HepG2 (cell line): Measurements from ENCODE around the gene PROC. TPM values are rescaled to one million over a fixed set of nuclear protein-coding genes. Genes with fewer than 3 reads are reported as not detected.

Source experiments
- BRCA1 ChIP-seq: sonication (generic); formaldehyde crosslinking; IDR thresholded peaks from 2 replicates; pipeline ENCODE4 v1.4.0; 2020; ENCODE audit warnings: missing genetic modification reagents
- CREM ChIP-seq, 2 experiments: sonication (generic) in 1 of 2; formaldehyde crosslinking in 1 of 2; IDR thresholded peaks; 2 replicates each; pipeline versions ENCODE4 v1.4.0 to v1.6.1; 2016 to 2020; ENCODE audit warnings: antibody characterized with exemption in 1 of 2, mild to moderate bottlenecking in 1 of 2, missing genetic modification reagents in 1 of 2
- HOXA9 ChIP-seq: sonication (generic); formaldehyde crosslinking; IDR thresholded peaks from 2 replicates; pipeline ENCODE4 v1.8.1; 2022; ENCODE audit warnings: missing genetic modification reagents, mild to moderate bottlenecking, moderate library complexity, borderline replicate concordance
- MXD1 ChIP-seq: sonication (generic); formaldehyde crosslinking; IDR thresholded peaks from 2 replicates; pipeline ENCODE4 v1.4.0; 2020; ENCODE audit warnings: mild to moderate bottlenecking, missing genetic modification reagents
- PCBP2 ChIP-seq: fragments of 200-400 bp; formaldehyde crosslinking; optimal IDR thresholded peaks from 2 replicates; pipeline ENCODE3; 2018; ENCODE audit warnings: low read length, low read depth; ENCODE audit not compliant: poor library complexity, severe bottlenecking
- REPIN1 ChIP-seq: sonication (generic); formaldehyde crosslinking; IDR thresholded peaks from 2 replicates; pipeline ENCODE4 v1.8.0; 2022; ENCODE audit warnings: missing genetic modification reagents, low read depth, mild to moderate bottlenecking, borderline replicate concordance
- SAFB2 ChIP-seq: sonication (generic); formaldehyde crosslinking; IDR thresholded peaks from 2 replicates; pipeline ENCODE4 v1.5.1; 2020; ENCODE audit warnings: missing genetic modification reagents, low read depth, mild to moderate bottlenecking, borderline replicate concordance
- SNAPC2 ChIP-seq: sonication (generic); formaldehyde crosslinking; IDR thresholded peaks from 2 replicates; pipeline ENCODE4 v1.8.1; 2022; ENCODE audit warnings: mild to moderate bottlenecking, missing genetic modification reagents
- SOX5 ChIP-seq: IDR thresholded peaks from 2 replicates; pipeline ENCODE4 v1.6.1; 2016; ENCODE audit warnings: borderline replicate concordance
- STAT5B ChIP-seq: sonication (generic); formaldehyde crosslinking; IDR thresholded peaks from 2 replicates; pipeline ENCODE4 v1.4.0; 2020; ENCODE audit warnings: missing genetic modification reagents
- TBX2 ChIP-seq: sonication (generic); formaldehyde crosslinking; IDR thresholded peaks from 2 replicates; pipeline ENCODE4 v1.5.0; 2020; ENCODE audit warnings: missing genetic modification reagents, mild to moderate bottlenecking, borderline replicate concordance
- TRAFD1 ChIP-seq: sonication (generic); formaldehyde crosslinking; IDR thresholded peaks from 2 replicates; pipeline ENCODE4 v1.5.1; 2020; ENCODE audit warnings: missing genetic modification reagents, mild to moderate bottlenecking, borderline replicate concordance
- ZBTB14 ChIP-seq: sonication (generic); formaldehyde crosslinking; IDR thresholded peaks from 2 replicates; pipeline ENCODE4 v1.4.0; 2020; ENCODE audit warnings: missing genetic modification reagents
- ZBTB26 ChIP-seq: IDR thresholded peaks from 2 replicates; pipeline ENCODE4 v1.6.1; 2016; ENCODE audit warnings: missing compliant biosample characterization, missing genetic modification reagents, borderline replicate concordance
- ZFY ChIP-seq: sonication (generic); formaldehyde crosslinking; IDR thresholded peaks from 2 replicates; pipeline ENCODE4 v1.4.0; 2020; ENCODE audit warnings: missing genetic modification reagents
- ZNF251 ChIP-seq: sonication (generic); formaldehyde crosslinking; IDR thresholded peaks from 2 replicates; pipeline ENCODE4 v1.9.0; 2021; ENCODE audit warnings: mild to moderate bottlenecking, missing genetic modification reagents
- ZNF383 ChIP-seq: sonication (generic); formaldehyde crosslinking; IDR thresholded peaks from 2 replicates; pipeline ENCODE4 v1.4.0; 2020; ENCODE audit warnings: missing genetic modification reagents, mild to moderate bottlenecking, borderline replicate concordance
- ZNF562 ChIP-seq: sonication (generic); formaldehyde crosslinking; IDR thresholded peaks from 2 replicates; pipeline ENCODE4 v1.8.0; 2022; ENCODE audit warnings: missing genetic modification reagents, borderline replicate concordance
- ZNF773 ChIP-seq: sonication (generic); formaldehyde crosslinking; IDR thresholded peaks from 2 replicates; pipeline ENCODE4 v1.4.0; 2020; ENCODE audit warnings: missing genetic modification reagents, borderline replicate concordance
- ZSCAN25 ChIP-seq: sonication (generic); formaldehyde crosslinking; IDR thresholded peaks from 2 replicates; pipeline ENCODE4 v1.8.0; 2022; ENCODE audit warnings: mild to moderate bottlenecking, missing genetic modification reagents
- polyA plus RNA-seq, 8 experiments: library from polyadenylated mRNA; depleted of rRNA in 3 of 8; stranded (reverse) in 7 of 8; unstranded in 1 of 8; fragments of >200 nt; fragmentation: Illumina TruSeq in 4 of 8; extraction: Trizol in 4 of 8; gene quantifications; 2 replicates each; pipeline versions ENCODE4 v1.2.1 to v1.2.3, GENCODE V29; 2011 to 2016; ENCODE audit warnings: low read depth in 4 of 8, missing spikeins in 1 of 8, mixed read lengths in 1 of 8; ENCODE audit not compliant: insufficient read depth in 1 of 8
- total RNA-seq, 5 experiments: library from RNA; depleted of rRNA; stranded (reverse); fragments of >200 nt; fragmentation: Illumina TruSeq; extraction: Trizol; gene quantifications; 2 replicates each; pipeline ENCODE4 v1.2.3, GENCODE V29; 2016; ENCODE audit warnings: low read depth in 1 of 5
- TF ChIP-seq, protein P1 (sequence below): conservative IDR thresholded peaks from 2 replicates; pipeline ENCODE4 v1.6.1; 2018; ENCODE audit warnings: missing genetic modification reagents
- TF ChIP-seq, protein P2 (sequence below): sonication (generic); formaldehyde crosslinking; IDR thresholded peaks from 2 replicates; pipeline ENCODE4 v1.4.0; 2020; ENCODE audit warnings: missing genetic modification reagents

PROC gene
- total and polyA plus RNA-seq, 2 of the 13 experiments (the other 11 are each of a cell fraction or from before 2014, with no cell fraction given), result 134 to 185 TPM

DNA sequence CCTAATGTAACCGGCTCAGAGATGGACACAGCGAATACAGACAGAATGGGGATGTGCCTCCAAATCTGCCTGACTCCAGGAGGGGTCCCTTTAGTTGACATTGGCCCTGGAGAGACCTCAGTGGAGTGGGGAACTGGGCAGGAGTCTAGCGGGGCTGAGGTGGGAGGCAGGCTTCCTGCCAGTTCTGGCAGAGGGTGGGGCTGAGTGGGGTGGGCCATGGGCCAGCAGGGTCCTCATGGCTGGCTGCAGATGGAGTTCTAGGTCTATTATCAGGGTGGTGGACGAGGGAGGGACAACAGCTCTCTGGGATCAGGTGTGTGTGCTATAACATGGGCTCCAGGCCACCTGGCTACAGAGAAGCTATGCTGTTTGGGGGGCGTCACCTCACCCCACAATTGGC is 21.1 kb downstream of the PROC start (continued):
- TF ChIP-seq, protein P1, sequence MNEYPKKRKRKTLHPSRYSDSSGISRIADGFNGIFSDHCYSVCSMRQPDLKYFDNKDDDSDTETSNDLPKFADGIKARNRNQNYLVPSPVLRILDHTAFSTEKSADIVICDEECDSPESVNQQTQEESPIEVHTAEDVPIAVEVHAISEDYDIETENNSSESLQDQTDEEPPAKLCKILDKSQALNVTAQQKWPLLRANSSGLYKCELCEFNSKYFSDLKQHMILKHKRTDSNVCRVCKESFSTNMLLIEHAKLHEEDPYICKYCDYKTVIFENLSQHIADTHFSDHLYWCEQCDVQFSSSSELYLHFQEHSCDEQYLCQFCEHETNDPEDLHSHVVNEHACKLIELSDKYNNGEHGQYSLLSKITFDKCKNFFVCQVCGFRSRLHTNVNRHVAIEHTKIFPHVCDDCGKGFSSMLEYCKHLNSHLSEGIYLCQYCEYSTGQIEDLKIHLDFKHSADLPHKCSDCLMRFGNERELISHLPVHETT (CRISPR knock-in tag), result no peak
- TF ChIP-seq ZFY (CRISPR knock-in tag), result no peak
- no peak for TF ChIP-seq SAFB2
- TF ChIP-seq ZBTB14 (CRISPR knock-in tag), result no peak
- no peak for TF ChIP-seq ZNF251 (CRISPR knock-in tag)
- no peak for TF ChIP-seq ZNF562 (CRISPR knock-in tag)
- TF ChIP-seq BRCA1 (CRISPR knock-in tag), result no peak
- TF ChIP-seq PCBP2, result no peak
- TF ChIP-seq STAT5B (CRISPR knock-in tag), result no peak
- TF ChIP-seq SOX5 (CRISPR knock-in tag), result no peak
- peak; percentile 24; the same call in 1 of the 2 replicates for TF ChIP-seq ZBTB26 (CRISPR knock-in tag)
- TF ChIP-seq ZNF383 (CRISPR knock-in tag), result no peak
- TF ChIP-seq HOXA9 (CRISPR knock-in tag), result no peak
- TF ChIP-seq CREM (IDR thresholded peaks at IDR 0.05), result no peak
- no peak for TF ChIP-seq CREM (CRISPR knock-in tag; IDR thresholded peaks at IDR 0.05)
- 0 out of 2 replicates have a peak, but pooled peaks have one; percentile 21 for TF ChIP-seq TBX2 (CRISPR knock-in tag)
- TF ChIP-seq, protein P2, sequence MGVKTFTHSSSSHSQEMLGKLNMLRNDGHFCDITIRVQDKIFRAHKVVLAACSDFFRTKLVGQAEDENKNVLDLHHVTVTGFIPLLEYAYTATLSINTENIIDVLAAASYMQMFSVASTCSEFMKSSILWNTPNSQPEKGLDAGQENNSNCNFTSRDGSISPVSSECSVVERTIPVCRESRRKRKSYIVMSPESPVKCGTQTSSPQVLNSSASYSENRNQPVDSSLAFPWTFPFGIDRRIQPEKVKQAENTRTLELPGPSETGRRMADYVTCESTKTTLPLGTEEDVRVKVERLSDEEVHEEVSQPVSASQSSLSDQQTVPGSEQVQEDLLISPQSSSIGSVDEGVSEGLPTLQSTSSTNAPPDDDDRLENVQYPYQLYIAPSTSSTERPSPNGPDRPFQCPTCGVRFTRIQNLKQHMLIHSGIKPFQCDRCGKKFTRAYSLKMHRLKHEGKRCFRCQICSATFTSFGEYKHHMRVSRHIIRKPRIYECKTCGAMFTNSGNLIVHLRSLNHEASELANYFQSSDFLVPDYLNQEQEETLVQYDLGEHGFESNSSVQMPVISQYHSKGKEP (CRISPR knock-in tag), result no peak
- no peak for TF ChIP-seq ZSCAN25 (CRISPR knock-in tag)
- TF ChIP-seq ZNF773 (CRISPR knock-in tag), result no peak
- no peak for TF ChIP-seq TRAFD1
- peak; percentile 58; the same call in 1 of the 2 replicates for TF ChIP-seq MXD1 (CRISPR knock-in tag)
- no peak for TF ChIP-seq SNAPC2 (CRISPR knock-in tag)
- no peak for TF ChIP-seq REPIN1 (CRISPR knock-in tag)
